ENCODE measurements around the gene SLC25A38.
A peak's percentile ranks its signal among the peaks of the same experiment; 100 is the strongest.

SLC25A38 gene

DNA sequence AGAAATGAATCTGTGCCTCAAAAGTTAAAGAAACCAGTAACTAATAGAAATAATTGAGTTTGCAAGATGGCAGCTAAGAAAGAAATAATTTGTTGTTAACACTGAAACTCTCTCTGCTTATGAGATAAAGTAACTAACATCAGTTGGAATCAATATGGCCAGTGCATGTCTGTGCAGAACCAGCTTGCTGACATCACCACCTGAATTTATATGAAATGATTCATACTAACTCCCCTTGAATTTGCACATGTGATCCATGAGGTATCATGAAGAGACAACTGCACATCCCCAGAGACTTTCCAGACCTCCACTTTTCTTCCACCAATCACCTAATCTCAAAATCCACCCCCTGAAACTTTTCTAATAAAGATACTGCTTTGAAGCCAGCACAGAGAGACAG, 10.3 kb upstream of the SLC25A38 start:
- Histone ChIP-seq H3K9me3 (ENCODE audit: control insufficient read depth in 1 of 2, low read length in 2 of 2) (no peaks in the 10 kb centered on the region), H3K9ac (ENCODE audit: low read depth in 1 of 2, low read length in 2 of 2) (no peak overlapping the region), H3K27ac (ENCODE audit: low read depth, low read length) (no peak overlapping the region), H3K27me3 (ENCODE audit: control insufficient read depth in 1 of 2, insufficient read depth in 2 of 2, low read length in 2 of 2) (peaks cover 0 to 4% of the 10 kb centered on the region in 2 donors), H3K4me3 (ENCODE audit: low read depth in 1 of 2, low read length in 2 of 2) (no peak overlapping the region), H3K4me1 (ENCODE audit: control insufficient read depth in 1 of 2, insufficient read depth in 2 of 2, low read length in 2 of 2) (no peaks in the 10 kb centered on the region), H3K36me3 (ENCODE audit: control insufficient read depth in 1 of 2, insufficient read depth in 2 of 2, low read length in 2 of 2) (no peaks in the 10 kb centered on the region)

DNA sequence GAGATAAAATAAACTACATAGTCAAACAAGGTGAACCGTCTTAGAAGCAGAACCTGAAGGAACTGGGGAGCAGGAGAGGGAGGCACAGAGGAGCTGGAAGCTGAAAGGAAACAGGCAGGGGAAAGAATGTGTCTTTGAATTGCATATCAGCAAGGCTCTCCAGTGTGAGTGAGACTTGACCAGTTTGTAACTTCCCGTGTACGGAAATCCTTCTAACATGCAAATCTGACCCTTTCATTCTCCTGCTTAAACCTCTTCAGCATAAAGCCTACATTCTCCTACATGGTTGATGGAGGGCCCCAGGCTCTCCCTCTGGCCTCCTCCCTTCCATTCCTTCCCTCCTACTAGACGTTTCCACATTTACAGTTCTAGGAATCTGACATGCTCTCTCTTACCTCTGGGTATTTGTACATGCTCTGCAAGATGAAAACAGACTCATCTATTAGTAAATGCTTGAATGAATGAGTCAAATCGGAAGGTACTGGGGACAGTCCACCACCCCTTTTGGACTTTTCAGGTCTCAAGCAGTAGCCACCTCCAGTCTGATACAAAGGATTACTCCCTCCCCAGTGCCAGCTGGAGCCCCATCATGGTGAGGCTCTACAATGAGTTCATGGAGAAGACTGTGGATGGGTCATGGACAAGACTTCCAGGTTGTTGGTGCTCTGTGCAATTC, 6.1 kb upstream of the SLC25A38 start:
- Histone ChIP-seq H3K27ac (ENCODE audit: low read depth, low read length) (no peak overlapping the region), H3K9ac (ENCODE audit: low read depth in 1 of 2, low read length in 2 of 2) (no peak overlapping the region), H3K36me3 (ENCODE audit: control insufficient read depth in 1 of 2, insufficient read depth in 2 of 2, low read length in 2 of 2) (no peaks in the 10 kb centered on the region), H3K4me1 (ENCODE audit: control insufficient read depth in 1 of 2, insufficient read depth in 2 of 2, low read length in 2 of 2) (no peaks in the 10 kb centered on the region), H3K9me3 (ENCODE audit: control insufficient read depth in 1 of 2, low read length in 2 of 2) (no peaks in the 10 kb centered on the region), H3K27me3 (ENCODE audit: control insufficient read depth in 1 of 2, insufficient read depth in 2 of 2, low read length in 2 of 2) (peaks cover 0 to 4% of the 10 kb centered on the region in 2 donors), H3K4me3 (ENCODE audit: low read depth in 1 of 2, low read length in 2 of 2) (no peak overlapping the region)

DNA sequence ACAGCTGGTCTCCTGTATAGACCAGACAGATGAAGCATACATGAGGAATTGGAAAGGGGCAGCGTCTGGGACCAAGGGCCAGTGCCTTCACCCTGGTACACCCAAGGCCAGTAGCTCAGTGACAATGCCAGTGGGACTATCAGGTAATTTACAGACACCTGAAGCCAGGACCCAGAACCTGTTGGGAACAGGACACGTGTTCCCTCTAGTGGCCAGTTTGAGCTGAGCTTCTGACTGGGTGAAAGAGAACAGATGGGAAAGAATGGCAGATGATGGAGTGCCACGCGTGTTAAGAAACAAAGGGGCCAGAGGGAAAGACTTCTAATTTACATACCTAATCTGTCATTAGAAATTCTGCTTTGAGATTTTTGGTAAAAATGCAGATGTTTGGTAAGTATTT, 5.1 kb upstream of the SLC25A38 start:
- Histone ChIP-seq H3K4me3 (ENCODE audit: low read depth in 1 of 2, low read length in 2 of 2) (no peak overlapping the region), H3K4me1 (ENCODE audit: control insufficient read depth in 1 of 2, insufficient read depth in 2 of 2, low read length in 2 of 2) (no peaks in the 10 kb centered on the region), H3K27ac (ENCODE audit: low read depth, low read length) (no peak overlapping the region), H3K36me3 (ENCODE audit: control insufficient read depth in 1 of 2, insufficient read depth in 2 of 2, low read length in 2 of 2) (no peaks in the 10 kb centered on the region), H3K27me3 (ENCODE audit: control insufficient read depth in 1 of 2, insufficient read depth in 2 of 2, low read length in 2 of 2) (peaks cover 0 to 4% of the 10 kb centered on the region in 2 donors), H3K9me3 (ENCODE audit: control insufficient read depth in 1 of 2, low read length in 2 of 2) (no peaks in the 10 kb centered on the region), H3K9ac (ENCODE audit: low read depth in 1 of 2, low read length in 2 of 2) (no peak overlapping the region)

DNA sequence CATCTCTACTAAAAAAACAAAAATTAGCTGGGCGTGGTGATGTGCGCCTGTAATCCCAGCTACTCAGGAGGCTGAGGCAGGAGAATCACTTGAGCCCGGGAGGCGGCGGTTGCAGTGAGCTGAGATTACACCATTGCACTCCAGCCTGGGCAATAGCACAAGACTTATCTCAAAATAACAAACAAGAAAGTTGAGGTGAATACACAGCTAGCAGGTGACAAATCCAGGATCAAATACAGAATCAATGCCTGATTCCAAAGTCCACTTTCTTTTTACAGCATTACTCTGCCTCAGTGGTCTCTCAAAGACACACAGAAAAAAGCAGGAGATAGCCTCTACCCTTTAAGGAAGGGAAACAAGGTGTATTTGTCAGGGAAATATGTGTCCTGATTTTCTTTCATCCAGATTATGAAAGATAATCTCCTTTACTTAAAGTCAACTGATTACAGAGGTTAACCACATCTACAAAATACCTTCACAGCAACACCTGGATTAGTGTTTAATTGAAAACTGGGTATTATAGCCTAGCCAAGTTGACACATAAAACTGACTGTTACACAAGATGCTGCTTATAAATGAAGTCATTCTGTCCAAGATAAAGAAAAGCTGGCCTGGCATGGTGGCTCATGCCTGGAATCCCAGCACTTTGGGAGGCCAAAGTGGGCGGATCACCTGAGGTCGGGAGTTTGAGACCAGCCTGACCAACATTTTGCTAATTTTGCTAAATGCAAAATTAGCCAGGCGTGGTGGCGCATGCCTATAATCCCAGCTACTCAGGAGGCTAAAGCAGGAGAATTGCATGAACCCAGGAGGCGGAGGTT, 4.0 kb upstream of the SLC25A38 start:
- Histone ChIP-seq H3K4me1 (ENCODE audit: control insufficient read depth in 1 of 2, insufficient read depth in 2 of 2, low read length in 2 of 2) (no peaks in the 10 kb centered on the region), H3K9me3 (ENCODE audit: control insufficient read depth in 1 of 2, low read length in 2 of 2) (no peaks in the 10 kb centered on the region), H3K27me3 (ENCODE audit: control insufficient read depth in 1 of 2, insufficient read depth in 2 of 2, low read length in 2 of 2) (no peaks in the 10 kb centered on the region), H3K9ac (ENCODE audit: low read depth in 1 of 2, low read length in 2 of 2) (no peak overlapping the region), H3K27ac (ENCODE audit: low read depth, low read length) (no peak overlapping the region), H3K36me3 (ENCODE audit: control insufficient read depth in 1 of 2, insufficient read depth in 2 of 2, low read length in 2 of 2) (no peaks in the 10 kb centered on the region), H3K4me3 (ENCODE audit: low read depth in 1 of 2, low read length in 2 of 2) (no peak overlapping the region)

DNA sequence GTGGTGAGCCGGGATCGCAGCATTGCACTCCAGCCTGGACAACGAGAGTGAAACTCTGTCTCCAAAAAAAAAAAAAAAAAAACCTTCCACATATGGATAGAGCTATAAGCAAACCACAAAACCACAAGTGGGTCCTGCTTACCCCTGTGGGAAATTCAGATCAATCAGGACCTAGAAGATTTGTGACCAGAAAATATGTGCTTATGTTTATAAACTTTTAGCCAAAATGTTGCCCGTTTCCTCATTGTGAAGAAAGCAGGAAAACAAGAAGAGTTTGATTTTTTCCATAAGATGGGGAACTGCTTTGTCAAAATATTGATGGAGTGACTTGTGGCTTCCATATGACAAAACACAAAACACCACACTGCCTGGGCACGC, 3.4 kb upstream of the SLC25A38 start:
- Histone ChIP-seq H3K4me3 (ENCODE audit: low read depth in 1 of 2, low read length in 2 of 2) (no peak overlapping the region), H3K9ac (ENCODE audit: low read depth in 1 of 2, low read length in 2 of 2) (no peak overlapping the region), H3K27ac (ENCODE audit: low read depth, low read length) (no peak overlapping the region), H3K4me1 (ENCODE audit: control insufficient read depth in 1 of 2, insufficient read depth in 2 of 2, low read length in 2 of 2) (peaks cover 0 to 3% of the 10 kb centered on the region in 2 donors), H3K27me3 (ENCODE audit: control insufficient read depth in 1 of 2, insufficient read depth in 2 of 2, low read length in 2 of 2) (no peaks in the 10 kb centered on the region), H3K36me3 (ENCODE audit: control insufficient read depth in 1 of 2, insufficient read depth in 2 of 2, low read length in 2 of 2) (no peaks in the 10 kb centered on the region), H3K9me3 (ENCODE audit: control insufficient read depth in 1 of 2, low read length in 2 of 2) (no peaks in the 10 kb centered on the region)

DNA sequence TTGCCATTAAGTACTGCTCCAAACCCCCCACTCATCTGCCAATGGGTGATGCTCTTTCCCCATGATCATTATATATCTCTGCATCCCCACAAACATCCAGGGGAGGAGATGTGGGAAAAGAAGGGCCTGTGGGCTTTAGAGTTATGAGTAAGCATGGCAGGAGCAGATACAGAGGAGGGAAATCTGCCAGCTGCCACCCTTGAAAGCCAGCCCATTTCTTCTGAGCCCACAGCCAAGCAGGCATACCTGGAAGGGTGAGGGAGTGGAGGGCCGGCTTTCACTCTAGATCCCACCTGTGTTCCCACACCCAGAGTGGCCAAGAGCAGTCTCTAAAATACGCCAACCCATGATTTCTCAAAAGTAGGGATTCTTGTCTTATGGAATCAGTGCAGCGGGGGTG, 1.7 kb upstream of the SLC25A38 start:
- H3K27ac ChIP-seq (ENCODE audit: low read depth, low read length): no peak overlapping the region
- H3K4me3 ChIP-seq (ENCODE audit: low read depth in 1 of 2, low read length in 2 of 2): no peak overlapping the region
- no peaks in the 10 kb centered on the region for H3K27me3 ChIP-seq (ENCODE audit: control insufficient read depth in 1 of 2, insufficient read depth in 2 of 2, low read length in 2 of 2)

DNA sequence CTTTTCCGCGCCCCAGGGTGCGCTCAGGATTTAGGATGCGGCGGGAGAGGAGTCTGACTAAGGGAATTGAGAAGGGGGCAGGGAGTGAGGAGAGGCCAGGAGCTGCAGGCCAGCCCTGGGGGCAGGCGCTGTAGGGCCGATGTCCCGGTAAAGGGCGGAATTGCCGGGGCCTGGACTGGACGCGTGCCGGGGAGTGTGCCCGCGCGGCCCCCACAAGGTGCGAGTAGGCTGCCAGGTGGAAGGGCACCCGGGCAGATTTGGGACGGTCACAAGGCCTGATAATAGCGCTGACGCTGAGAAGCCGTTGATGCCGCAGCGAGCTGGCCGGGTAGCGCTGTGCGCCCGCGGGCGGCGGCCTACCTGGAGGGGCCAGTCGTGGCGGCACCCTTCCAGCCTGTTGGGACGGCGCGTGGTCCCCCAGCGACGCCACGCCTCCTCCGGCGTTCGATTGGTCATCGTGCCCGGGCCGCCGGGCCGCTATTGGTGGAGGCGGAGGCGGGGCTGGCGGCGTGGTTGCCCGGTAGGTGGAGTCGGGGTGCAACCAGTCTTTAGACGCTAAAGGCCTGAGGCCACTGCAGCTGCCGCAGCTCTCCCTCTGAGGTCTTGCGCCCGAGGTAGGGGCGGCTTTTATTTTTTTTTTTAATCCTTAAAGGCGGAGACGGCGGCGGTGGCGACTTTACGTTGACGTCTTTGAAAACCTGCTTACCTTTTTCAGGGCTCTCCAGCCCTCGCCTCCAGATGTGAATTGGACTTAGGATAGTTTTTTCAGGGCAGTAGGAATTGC, 903 bp downstream of the SLC25A38 start:
- H3K9me3 ChIP-seq (ENCODE audit: control insufficient read depth in 1 of 2, low read length in 2 of 2): no peaks in the 10 kb centered on the region
- H3K4me1 ChIP-seq (ENCODE audit: control insufficient read depth in 1 of 2, insufficient read depth in 2 of 2, low read length in 2 of 2): peaks cover 26 to 31% of the 10 kb centered on the region in 2 donors
- H3K27ac ChIP-seq (ENCODE audit: low read depth, low read length): peak overlapping the region; percentile 96
- peak overlapping the region; percentile 88 to 94 for H3K9ac ChIP-seq (ENCODE audit: low read depth in 1 of 2, low read length in 2 of 2)
- no peaks in the 10 kb centered on the region for H3K27me3 ChIP-seq (ENCODE audit: control insufficient read depth in 1 of 2, insufficient read depth in 2 of 2, low read length in 2 of 2)
- H3K36me3 ChIP-seq (ENCODE audit: control insufficient read depth in 1 of 2, insufficient read depth in 2 of 2, low read length in 2 of 2): no peaks in the 10 kb centered on the region
- peak overlapping the region; percentile 85 to 86 for H3K4me3 ChIP-seq (ENCODE audit: low read depth in 1 of 2, low read length in 2 of 2)

More for the DNA sequence above, 1.7 kb upstream of the SLC25A38 start:
- no peaks in the 10 kb centered on the region for H3K36me3 ChIP-seq (ENCODE audit: control insufficient read depth in 1 of 2, insufficient read depth in 2 of 2, low read length in 2 of 2)
- no peak overlapping the region for H3K9ac ChIP-seq (ENCODE audit: low read depth in 1 of 2, low read length in 2 of 2)
- peaks cover 10 to 15% of the 10 kb centered on the region in 2 donors for H3K4me1 ChIP-seq (ENCODE audit: control insufficient read depth in 1 of 2, insufficient read depth in 2 of 2, low read length in 2 of 2)
- no peaks in the 10 kb centered on the region for H3K9me3 ChIP-seq (ENCODE audit: control insufficient read depth in 1 of 2, low read length in 2 of 2)

DNA sequence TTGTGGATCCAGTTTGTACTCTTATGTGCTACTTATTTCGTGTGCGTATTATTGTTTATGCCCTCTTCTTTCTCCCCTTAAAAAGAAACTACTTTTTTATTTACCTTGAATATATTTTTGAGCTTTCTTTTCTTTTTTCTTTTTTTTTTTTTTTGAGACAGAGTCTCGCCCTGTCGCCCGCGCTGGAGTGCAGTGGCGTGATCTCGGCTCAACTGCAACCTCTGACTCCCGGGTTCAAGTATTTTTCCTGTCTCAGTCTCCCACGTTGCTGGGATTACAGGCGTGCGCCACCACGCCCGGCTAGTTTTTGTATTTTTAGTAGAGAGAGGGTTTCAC, 1.5 kb downstream of the SLC25A38 start:
- H3K27ac ChIP-seq (ENCODE audit: low read depth, low read length): no peak overlapping the region

DNA sequence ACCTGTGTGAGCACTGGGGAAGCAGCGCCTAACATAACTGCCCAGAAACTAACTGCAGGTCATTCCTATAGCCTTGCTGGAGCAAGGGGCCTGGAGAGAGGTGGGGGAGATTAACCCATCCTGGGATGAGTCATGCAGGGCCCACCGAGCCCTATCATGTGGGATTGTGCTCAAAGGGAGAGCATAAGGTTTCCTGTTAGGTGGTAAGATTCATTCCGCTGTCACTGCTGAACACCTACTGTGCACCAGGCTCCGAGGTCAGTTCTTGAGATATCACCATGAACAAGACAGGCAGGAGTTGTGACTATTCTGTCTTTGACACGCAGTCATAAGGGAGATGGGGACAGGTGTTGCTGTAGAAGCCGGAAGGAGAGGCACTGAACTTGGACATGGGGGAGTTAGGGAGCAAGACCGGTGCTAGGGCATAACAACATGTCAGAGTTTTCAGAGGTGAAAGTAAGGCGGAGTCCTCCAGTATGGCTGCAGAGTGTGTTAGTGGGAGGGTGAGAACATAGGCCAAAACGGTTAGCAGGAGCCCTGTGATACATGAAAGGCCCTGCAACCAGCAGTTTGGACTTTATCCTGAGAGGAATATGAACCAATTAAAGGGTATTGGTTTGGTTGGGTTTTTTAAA, 2.4 kb downstream of the SLC25A38 start:
- Histone ChIP-seq H3K27ac (ENCODE audit: low read depth, low read length) (no peak overlapping the region), H3K9me3 (ENCODE audit: control insufficient read depth in 1 of 2, low read length in 2 of 2) (no peaks in the 10 kb centered on the region), H3K27me3 (ENCODE audit: control insufficient read depth in 1 of 2, insufficient read depth in 2 of 2, low read length in 2 of 2) (no peaks in the 10 kb centered on the region), H3K4me3 (ENCODE audit: low read depth in 1 of 2, low read length in 2 of 2) (peak overlapping the region; percentile 37 to 63), H3K36me3 (ENCODE audit: control insufficient read depth in 1 of 2, insufficient read depth in 2 of 2, low read length in 2 of 2) (peaks cover 5 to 11% of the 10 kb centered on the region in 2 donors), H3K9ac (ENCODE audit: low read depth in 1 of 2, low read length in 2 of 2) (no peak overlapping the region), H3K4me1 (ENCODE audit: control insufficient read depth in 1 of 2, insufficient read depth in 2 of 2, low read length in 2 of 2) (peaks cover 26 to 33% of the 10 kb centered on the region in 2 donors)

More for the DNA sequence above, 1.5 kb downstream of the SLC25A38 start:
- peaks cover 26 to 33% of the 10 kb centered on the region in 2 donors for H3K4me1 ChIP-seq (ENCODE audit: control insufficient read depth in 1 of 2, insufficient read depth in 2 of 2, low read length in 2 of 2)
- H3K4me3 ChIP-seq (ENCODE audit: low read depth in 1 of 2, low read length in 2 of 2): peak overlapping the region; percentile 63 to 85
- no peaks in the 10 kb centered on the region for H3K9me3 ChIP-seq (ENCODE audit: control insufficient read depth in 1 of 2, low read length in 2 of 2)
- H3K9ac ChIP-seq (ENCODE audit: low read depth in 1 of 2, low read length in 2 of 2): peak overlapping the region; percentile 88 to 94
- no peaks in the 10 kb centered on the region for H3K27me3 ChIP-seq (ENCODE audit: control insufficient read depth in 1 of 2, insufficient read depth in 2 of 2, low read length in 2 of 2)
- H3K36me3 ChIP-seq (ENCODE audit: control insufficient read depth in 1 of 2, insufficient read depth in 2 of 2, low read length in 2 of 2): peaks cover 0 to 3% of the 10 kb centered on the region in 2 donors

All from duodenal mucosa (tissue), 2 donors.